ENCODE results near the gene CRYBG3.
"Not testable (repeated sequence)": the region's sequence is repeated elsewhere in the genome, so short reads cannot be mapped to it uniquely, and the experiment has no call there.

The CRYBG3 gene

DNA sequence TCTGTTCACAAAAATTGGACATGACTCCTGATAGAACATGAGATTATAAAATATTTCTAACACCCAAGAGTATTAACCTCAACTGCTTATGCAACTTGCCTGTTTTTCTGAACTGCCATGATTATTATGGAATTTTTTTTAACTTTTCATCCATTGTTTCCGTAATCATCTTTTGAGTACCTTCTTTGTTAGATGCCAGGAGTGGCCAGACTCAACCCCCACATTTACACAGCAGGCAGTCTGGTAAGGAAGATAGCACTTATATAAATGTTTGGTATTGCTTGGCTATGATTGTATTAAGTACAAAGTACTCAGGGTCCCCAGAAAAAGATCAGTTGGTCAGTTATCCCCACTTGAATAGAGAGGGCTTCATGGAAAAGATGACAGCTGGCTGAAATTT lies 74.3 kb downstream of the CRYBG3 start:
- Mint-ChIP-seq H3K4me1 (peaks cover 2% of the 10 kb centered on the region), H3K36me3 (peaks cover 14% of the 10 kb centered on the region)
- CTCF ChIA-PET, result interaction anchor here (1.4 kb wide), 1 partner anchor 104 kb away, joined by 3 read pairs; no protein-coding TSS in a partner anchor

DNA sequence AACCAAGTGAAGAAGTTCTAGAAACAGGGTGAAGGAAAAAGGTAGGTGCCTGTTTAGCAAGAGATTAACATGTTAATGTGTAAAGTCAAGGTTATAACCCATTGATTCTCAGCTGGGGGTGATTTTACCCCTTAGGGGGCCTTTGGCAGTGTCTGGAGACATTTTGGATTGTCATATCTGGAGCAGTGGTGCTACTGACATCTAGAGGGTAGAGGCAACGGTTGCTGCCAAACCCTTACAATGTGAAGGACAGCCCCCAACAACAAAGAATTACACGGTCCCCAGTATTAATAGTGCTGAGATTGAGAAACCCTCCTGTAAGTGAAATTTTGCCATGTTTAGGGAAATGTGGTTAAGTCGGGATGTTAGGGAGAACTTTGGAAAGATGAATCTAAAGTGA lies 74.7 kb downstream of the CRYBG3 start:
- Mint-ChIP-seq H3K27me3 (no peaks in the 10 kb centered on the region), H3K36me3 (peaks cover 14% of the 10 kb centered on the region), H3K27ac (no peak overlapping the region), H3K9me3 (no peaks in the 10 kb centered on the region), H3K4me1 (peaks cover 6% of the 10 kb centered on the region), H3K4me3 (no peak overlapping the region)
- no peak for DNase-seq
- CTCF ChIA-PET, result interaction anchor here (1.4 kb wide), 1 partner anchor 104 kb away, joined by 3 read pairs; no protein-coding TSS in a partner anchor

More for the DNA sequence above, 74.3 kb downstream of the CRYBG3 start:
- Mint-ChIP-seq H3K4me3 (no peak overlapping the region), H3K27ac (no peak overlapping the region), H3K27me3 (no peaks in the 10 kb centered on the region), H3K9me3 (no peaks in the 10 kb centered on the region)
- no peak for DNase-seq

DNA sequence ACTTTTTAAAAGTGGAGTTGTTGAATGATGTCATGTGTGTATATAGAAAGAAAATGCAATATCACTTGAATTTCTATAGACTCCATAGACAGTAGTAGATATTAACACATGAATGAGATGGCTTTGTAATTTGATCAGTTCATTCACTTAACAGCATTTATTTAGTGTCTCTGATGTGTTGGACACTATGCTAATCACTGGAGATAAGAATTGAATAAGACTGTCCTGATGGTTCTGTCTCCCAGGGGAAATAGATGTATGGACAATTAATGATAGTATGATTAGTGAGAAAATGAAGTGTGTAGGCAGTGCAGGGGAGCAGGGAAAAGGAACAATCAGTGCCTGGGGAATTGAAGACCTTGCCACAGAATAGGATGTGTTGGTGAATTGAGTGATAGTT lies 77.5 kb downstream of the CRYBG3 start:
- CTCF ChIA-PET, result no interaction called here
- H3K4me1 Mint-ChIP-seq, result peaks cover 11% of the 10 kb centered on the region
- H3K4me3 Mint-ChIP-seq, result no peak overlapping the region
- H3K27ac Mint-ChIP-seq, result no peak overlapping the region
- peaks cover 9% of the 10 kb centered on the region for H3K36me3 Mint-ChIP-seq
- DNase-seq, result no peak
- H3K27me3 Mint-ChIP-seq, result no peaks in the 10 kb centered on the region
- peaks cover under 1% of the 10 kb centered on the region for H3K9me3 Mint-ChIP-seq

DNA sequence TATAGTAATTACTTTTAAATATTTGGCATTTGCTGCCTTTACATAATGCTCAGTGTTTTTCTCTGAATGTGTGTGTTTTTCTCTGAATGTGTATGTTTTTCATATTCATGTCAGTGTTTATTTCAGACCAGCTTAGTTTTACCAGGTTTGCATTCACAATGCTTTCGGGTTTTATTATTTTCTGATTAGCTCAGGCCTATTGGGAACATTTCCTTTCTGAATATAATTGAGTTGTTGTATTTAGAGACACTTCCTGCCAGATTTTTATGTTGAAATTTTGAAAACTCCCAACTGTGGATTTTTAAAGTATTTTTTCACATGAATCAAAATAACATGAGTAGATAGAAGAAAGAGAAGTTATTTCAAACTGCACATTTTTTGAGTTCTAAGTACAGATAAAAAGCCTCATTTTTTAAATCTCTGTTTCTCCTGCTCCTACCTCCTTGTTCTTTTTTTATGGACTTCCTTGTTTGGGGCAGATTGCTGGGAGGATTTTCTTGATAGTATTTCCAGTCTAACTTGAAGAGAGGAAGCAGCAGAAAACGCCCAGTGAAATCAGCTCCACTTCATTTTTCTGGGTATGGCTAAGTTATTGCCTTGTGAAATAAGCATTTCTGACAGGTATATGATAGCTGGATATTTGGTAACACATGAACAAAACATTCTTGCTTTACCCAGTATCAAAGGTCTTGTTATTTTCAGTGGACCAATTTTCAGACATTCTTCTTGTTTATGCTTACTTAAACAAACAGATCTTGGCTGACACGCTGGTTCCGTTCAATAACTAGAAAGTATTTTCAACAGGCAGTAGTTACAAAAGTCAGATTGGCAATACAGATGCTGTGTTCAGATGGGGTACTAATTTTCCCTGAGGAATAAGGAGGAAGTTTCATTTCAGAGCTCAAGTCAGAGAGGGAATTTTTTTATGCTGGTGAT lies 79.8 kb downstream of the CRYBG3 start:
- CTCF ChIA-PET, result no interaction called here
- Mint-ChIP-seq H3K4me1 (peaks cover 11% of the 10 kb centered on the region), H3K27ac (no peak overlapping the region), H3K27me3 (no peaks in the 10 kb centered on the region), H3K9me3 (peaks cover 5% of the 10 kb centered on the region), H3K36me3 (peaks cover 12% of the 10 kb centered on the region), H3K4me3 (no peak overlapping the region)
- no peak for DNase-seq

DNA sequence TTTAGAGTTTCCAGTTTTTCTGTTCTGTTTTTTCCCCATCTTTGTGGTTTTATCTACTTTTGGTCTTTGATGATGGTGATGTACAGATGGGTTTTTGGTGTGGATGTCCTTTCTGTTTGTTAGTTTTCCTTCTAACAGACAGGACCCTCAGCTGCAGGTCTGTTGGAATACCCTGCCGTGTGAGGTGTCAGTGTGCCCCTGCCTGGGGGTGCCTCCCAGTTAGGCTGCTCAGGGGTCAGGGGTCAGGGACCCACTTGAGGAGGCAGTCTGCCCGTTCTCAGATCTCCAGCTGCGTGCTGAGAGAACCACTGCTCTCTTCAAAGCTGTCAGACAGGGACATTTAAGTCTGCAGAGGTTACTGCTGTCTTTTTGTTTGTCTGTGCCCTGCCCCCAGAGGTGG lies 88.0 kb downstream of the CRYBG3 start:
- peaks cover 13% of the 10 kb centered on the region for H3K9me3 Mint-ChIP-seq
- H3K4me1 Mint-ChIP-seq, result peaks cover 26% of the 10 kb centered on the region
- H3K27me3 Mint-ChIP-seq, H3K27ac Mint-ChIP-seq, CTCF ChIA-PET, DNase-seq, H3K4me3 Mint-ChIP-seq: not testable (repeated sequence)
- peaks cover 24% of the 10 kb centered on the region for H3K36me3 Mint-ChIP-seq

DNA sequence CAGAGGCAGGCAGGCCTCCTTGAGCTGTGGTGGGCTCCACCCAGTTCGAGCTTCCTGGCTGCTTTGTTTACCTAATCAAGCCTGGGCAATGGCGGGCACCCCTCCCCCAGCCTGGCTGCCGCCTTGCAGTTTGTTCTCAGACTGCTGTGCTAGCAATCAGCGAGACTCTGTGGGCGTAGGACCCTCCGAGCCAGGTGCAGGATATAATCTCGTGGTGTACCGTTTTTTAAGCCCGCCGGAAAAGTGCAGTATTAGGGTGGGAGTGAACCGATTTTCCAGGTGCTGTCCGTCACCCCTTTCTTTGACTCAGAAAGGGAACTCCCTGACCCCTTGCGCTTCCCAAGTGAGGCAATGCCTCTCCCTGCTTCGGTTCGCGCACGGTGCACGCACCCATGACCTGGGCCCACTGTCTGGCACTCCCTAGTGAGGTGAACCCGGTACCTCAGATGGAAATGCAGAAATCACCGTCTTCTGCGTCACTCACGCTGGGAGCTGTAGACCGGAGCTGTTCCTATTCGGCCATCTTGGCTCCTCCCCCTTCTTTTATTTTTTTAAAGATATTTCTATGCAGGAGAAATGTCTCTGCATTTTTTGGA lies 88.5 kb downstream of the CRYBG3 start:
- peak overlapping the region; percentile 73 for H3K4me3 Mint-ChIP-seq
- CTCF ChIA-PET, H3K27me3 Mint-ChIP-seq: not testable (repeated sequence)
- H3K27ac Mint-ChIP-seq, result peak overlapping the region; percentile 98
- peaks cover 26% of the 10 kb centered on the region for H3K36me3 Mint-ChIP-seq
- H3K9me3 Mint-ChIP-seq, result peaks cover 13% of the 10 kb centered on the region
- peaks cover 26% of the 10 kb centered on the region for H3K4me1 Mint-ChIP-seq
- peak; percentile 70 for DNase-seq

DNA sequence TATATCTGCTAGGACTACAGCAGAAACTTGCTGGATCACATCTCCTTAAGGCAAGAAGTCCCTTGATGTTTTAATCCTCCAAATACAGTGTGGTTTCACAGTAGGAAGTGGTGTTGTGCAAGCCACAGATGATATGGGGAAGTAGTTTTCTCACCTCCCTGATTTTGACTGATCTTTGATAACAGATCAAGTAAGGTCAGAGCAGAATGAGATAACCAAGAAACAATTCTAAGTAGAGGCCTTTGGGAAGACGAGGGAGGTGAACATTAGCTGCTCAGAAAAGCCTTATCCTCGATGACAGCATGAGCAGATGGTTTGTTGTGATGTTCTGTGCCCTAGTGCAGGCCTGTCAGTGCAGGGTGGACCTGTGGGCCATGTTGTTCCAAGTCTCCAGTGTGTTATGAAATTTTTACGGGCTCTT lies 89.1 kb downstream of the CRYBG3 start:
- CTCF ChIA-PET, result no interaction called here
- H3K27me3 Mint-ChIP-seq, result no peaks in the 10 kb centered on the region

DNA sequence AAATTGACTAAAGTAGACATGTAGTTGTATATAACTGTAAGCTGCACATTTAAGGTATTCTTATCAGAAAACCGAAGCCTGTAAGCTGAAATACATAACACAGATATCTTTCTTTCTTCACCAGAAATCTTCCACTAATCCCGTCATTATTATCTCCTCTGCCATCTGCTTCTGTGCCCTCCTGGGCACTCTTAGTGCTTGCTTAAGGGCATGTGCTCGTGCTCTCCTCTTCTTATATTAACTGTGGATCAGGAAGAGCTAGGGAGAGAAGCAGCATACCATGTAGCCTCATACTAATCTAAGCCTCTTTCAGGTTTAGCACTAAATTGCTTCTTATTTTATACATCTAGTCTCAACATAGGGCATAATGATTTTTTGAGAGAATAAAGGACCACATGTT lies 89.6 kb downstream of the CRYBG3 start:
- CTCF ChIA-PET, result interaction anchor here (0.6 kb wide), 1 partner anchor 64 kb away, joined by 3 read pairs; no protein-coding TSS in a partner anchor
- H3K36me3 Mint-ChIP-seq, result peaks cover 32% of the 10 kb centered on the region
- peaks cover 13% of the 10 kb centered on the region for H3K9me3 Mint-ChIP-seq
- H3K4me1 Mint-ChIP-seq, result peaks cover 26% of the 10 kb centered on the region
- H3K27me3 Mint-ChIP-seq, result no peaks in the 10 kb centered on the region
- no peak for DNase-seq
- no peak overlapping the region for H3K4me3 Mint-ChIP-seq
- peak overlapping the region; percentile 98 for H3K27ac Mint-ChIP-seq

More for the DNA sequence above, 89.1 kb downstream of the CRYBG3 start:
- peaks cover 29% of the 10 kb centered on the region for H3K36me3 Mint-ChIP-seq
- peak; percentile 48 for DNase-seq
- H3K27ac Mint-ChIP-seq, result peak overlapping the region; percentile 98
- H3K4me1 Mint-ChIP-seq, result peaks cover 26% of the 10 kb centered on the region
- H3K4me3 Mint-ChIP-seq, result peak overlapping the region; percentile 73
- H3K9me3 Mint-ChIP-seq, result peaks cover 13% of the 10 kb centered on the region

DNA sequence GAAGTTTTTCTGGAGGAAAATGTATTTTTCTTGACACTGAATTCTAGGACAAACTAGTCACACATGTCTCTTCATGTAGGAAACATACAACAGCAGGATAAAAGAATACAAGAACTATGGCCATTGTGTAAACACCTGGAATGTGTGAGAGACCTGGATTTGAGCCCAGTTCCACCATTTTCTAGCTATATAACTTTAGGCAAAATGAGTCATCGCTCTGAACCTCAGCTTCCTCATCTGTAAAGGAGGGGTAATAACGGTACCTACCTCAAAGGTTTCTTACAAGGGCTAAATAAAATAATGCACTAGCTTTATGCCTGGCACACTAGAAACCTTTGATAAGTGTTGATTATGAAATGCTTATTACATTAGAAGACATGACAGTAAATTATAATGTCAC lies 92.6 kb downstream of the CRYBG3 start:
- no peaks in the 10 kb centered on the region for H3K27me3 Mint-ChIP-seq
- CTCF ChIA-PET, result no interaction called here

DNA sequence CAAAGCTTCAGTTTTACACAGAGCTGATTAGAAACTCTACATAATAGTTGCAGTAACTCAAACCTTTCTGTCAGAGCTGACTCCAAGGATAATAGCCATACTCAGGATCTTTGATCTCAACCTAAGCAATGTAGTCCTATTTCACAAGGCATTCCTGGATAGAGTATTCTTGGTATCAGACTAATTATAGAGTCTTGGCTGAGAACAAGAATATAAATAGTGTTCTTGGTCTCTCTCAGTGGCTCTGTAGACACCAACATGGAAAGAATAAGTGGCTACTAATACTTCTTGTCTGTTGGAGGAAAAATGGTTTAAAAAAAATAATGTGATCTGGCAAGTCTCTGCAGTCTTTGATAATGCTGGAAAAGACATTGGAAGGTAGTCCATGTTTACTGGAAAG lies 94.8 kb downstream of the CRYBG3 start:
- no peaks in the 10 kb centered on the region for H3K9me3 Mint-ChIP-seq
- no peaks in the 10 kb centered on the region for H3K27me3 Mint-ChIP-seq
- no peak overlapping the region for H3K27ac Mint-ChIP-seq
- no peak overlapping the region for H3K4me3 Mint-ChIP-seq
- peaks cover 13% of the 10 kb centered on the region for H3K4me1 Mint-ChIP-seq
- CTCF ChIA-PET, result no interaction called here
- H3K36me3 Mint-ChIP-seq, result peaks cover 47% of the 10 kb centered on the region
- no peak for DNase-seq

More for the DNA sequence above, 92.6 kb downstream of the CRYBG3 start:
- Mint-ChIP-seq H3K9me3 (peaks cover 5% of the 10 kb centered on the region), H3K27ac (no peak overlapping the region), H3K36me3 (peaks cover 38% of the 10 kb centered on the region), H3K4me1 (peaks cover 28% of the 10 kb centered on the region), H3K4me3 (no peak overlapping the region)
- no peak for DNase-seq

DNA sequence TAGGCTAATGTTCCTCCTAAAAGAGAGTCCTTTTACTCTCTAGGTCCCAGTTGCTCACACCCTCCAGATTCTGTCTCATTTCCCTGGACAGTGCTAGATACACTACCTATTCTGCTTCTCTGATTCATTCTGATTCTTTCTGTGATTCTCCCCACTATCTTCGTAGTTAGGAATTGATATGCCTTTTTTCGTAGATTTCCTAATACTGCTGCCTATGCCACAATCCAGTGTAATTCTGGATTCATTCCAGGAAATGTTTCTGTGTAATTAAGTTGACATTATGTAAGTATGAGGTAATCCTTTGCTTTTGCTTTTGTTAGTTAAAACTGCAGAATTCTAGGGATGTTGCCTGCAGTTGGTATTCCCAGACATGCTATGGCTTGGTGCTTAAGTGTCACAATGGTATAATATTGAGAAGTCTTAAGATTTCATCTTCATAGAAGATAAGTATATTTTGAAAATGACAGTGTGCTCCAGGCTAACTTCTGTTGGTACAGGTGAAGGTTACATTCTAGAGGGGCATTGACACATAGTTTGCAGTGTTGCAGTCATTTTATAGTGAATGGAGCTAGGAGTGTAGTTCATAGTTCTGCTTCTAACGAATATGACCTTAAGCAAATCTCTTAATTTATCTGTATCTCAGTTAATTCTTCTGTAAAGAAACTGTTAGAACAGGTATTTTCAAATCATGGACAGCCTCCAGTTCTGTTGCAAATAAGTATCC lies 96.2 kb downstream of the CRYBG3 start:
- no peak for DNase-seq
- Mint-ChIP-seq H3K4me1 (peaks cover 10% of the 10 kb centered on the region), H3K4me3 (no peak overlapping the region), H3K27ac (no peak overlapping the region), H3K36me3 (peaks cover 50% of the 10 kb centered on the region), H3K27me3 (no peaks in the 10 kb centered on the region), H3K9me3 (no peaks in the 10 kb centered on the region)
- CTCF ChIA-PET, result interaction anchor here (1.1 kb wide), 1 partner anchor 17 kb away, joined by 3 read pairs; no protein-coding TSS in a partner anchor

DNA sequence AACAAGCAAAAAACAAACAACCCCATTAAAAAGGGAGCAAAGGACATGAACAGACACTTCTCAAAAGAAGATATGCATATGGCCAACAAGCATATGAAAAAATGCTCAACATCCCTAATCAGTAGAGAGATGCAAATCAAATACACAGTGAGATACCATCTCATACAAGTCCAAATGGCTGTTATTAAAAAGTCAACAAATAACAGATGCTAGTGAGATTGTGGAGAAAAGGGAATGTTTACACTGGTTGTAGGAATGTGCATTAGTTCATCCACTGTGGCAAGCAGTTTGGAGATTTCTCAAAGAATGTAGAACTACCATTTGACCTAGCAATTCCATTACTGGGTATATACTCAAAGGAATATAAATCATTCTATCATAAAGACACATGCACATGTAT lies 105.9 kb downstream of the CRYBG3 start:
- H3K4me1 Mint-ChIP-seq, result no peaks in the 10 kb centered on the region
- DNase-seq, result no peak
- no peak overlapping the region for H3K4me3 Mint-ChIP-seq
- no peaks in the 10 kb centered on the region for H3K9me3 Mint-ChIP-seq
- CTCF ChIA-PET, result no interaction called here
- peaks cover 10% of the 10 kb centered on the region for H3K36me3 Mint-ChIP-seq
- no peak overlapping the region for H3K27ac Mint-ChIP-seq
- no peaks in the 10 kb centered on the region for H3K27me3 Mint-ChIP-seq

DNA sequence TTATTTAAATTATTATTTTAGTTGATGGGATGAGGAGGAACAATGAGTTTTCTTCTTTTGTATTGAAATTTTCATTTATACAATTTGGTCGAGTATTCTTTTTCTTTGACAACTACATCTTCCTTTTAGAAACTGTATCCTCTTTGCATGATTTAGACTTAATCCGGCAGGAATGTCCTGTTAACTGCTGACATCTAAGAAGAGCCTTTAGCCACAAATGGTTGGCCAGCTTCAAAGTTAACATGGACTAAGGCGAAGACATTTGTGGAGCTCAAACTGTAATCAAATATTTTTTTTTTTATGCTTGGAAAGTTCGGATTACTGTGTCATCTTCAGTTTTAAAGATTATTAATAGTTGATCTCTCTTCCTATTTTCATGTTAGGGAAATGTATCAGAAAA lies 107.2 kb downstream of the CRYBG3 start:
- no peak for DNase-seq
- peaks cover 8% of the 10 kb centered on the region for H3K36me3 Mint-ChIP-seq
- no peak overlapping the region for H3K27ac Mint-ChIP-seq
- no peaks in the 10 kb centered on the region for H3K4me1 Mint-ChIP-seq
- H3K4me3 Mint-ChIP-seq, result no peak overlapping the region
- no peaks in the 10 kb centered on the region for H3K27me3 Mint-ChIP-seq
- no peaks in the 10 kb centered on the region for H3K9me3 Mint-ChIP-seq
- CTCF ChIA-PET, result no interaction called here

DNA sequence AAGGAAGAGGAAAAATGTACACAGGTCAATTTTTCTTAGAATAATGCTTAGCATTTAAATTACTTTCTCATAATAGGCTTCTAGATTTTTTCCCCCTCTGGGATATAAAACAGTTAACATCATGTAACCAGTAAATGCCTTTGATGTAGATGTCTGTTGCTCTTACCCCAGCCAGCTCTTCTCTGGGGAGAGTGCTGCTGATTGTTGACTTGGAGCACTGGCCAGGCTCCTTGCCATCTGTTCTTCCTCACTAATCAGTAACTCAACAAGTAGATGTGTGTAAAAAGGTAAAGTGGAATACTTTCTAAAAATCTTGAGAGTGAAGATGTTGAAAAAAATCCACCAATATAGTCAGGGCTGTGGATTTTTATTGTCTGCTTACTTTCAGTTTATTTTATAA lies 108.2 kb downstream of the CRYBG3 start:
- Mint-ChIP-seq H3K4me1 (no peaks in the 10 kb centered on the region), H3K36me3 (peaks cover 6% of the 10 kb centered on the region), H3K9me3 (no peaks in the 10 kb centered on the region), H3K27me3 (no peaks in the 10 kb centered on the region), H3K27ac (no peak overlapping the region), H3K4me3 (no peak overlapping the region)
- DNase-seq, result no peak
- CTCF ChIA-PET, result no interaction called here
